AG04450 (cell line): Measurements from ENCODE around the gene IL16. TPM values are rescaled to one million over a fixed set of nuclear protein-coding genes. Genes with fewer than 3 reads are reported as not detected.
A peak's percentile ranks its signal among the peaks of the same experiment; 100 is the strongest.

Source experiments
- CTCF ChIA-PET: fragments of 300-600, 350-600 bp; formaldehyde crosslinking; extraction: SDS; loops from one replicate; lab custom pipeline; 2022; ENCODE audit warnings: antibody characterized with exemption, inconsistent platforms; lab: Charles Lee
- POLR2A ChIA-PET: fragments of 350-600 bp; formaldehyde crosslinking; extraction: SDS; loops from one replicate; lab custom pipeline; 2021; ENCODE audit warnings: antibody characterized with exemption, inconsistent platforms; lab: Yijun Ruan, JAX
- DNase-seq: peaks from one replicate; pipeline ENCODE4 v3.0.0-alpha.2; 2011; ENCODE audit warnings: low read depth, low spot score
- H3K27ac ChIP-seq: one replicate; pipeline ENCODE4 v1.5.1; 2012; ENCODE audit warnings: low read depth, low read length, control low read depth
- H3K27me3 ChIP-seq: one replicate; pipeline ENCODE4 v1.6.0; 2012; ENCODE audit warnings: low read length; ENCODE audit not compliant: control insufficient read depth, insufficient read depth
- H3K4me3 ChIP-seq: 2 replicates; pipeline ENCODE4 v1.5.1; 2011; ENCODE audit warnings: mild to moderate bottlenecking, low read depth, low read length, control low read depth
- H3K9me3 ChIP-seq: 2 replicates; pipeline ENCODE4 v1.5.1; 2012; ENCODE audit warnings: low read length; ENCODE audit not compliant: control insufficient read depth, insufficient read depth
- CTCF ChIP-seq: IDR thresholded peaks from 2 replicates; pipeline ENCODE4 v1.5.1; 2011; ENCODE audit warnings: low read depth, low read length, control low read depth, inconsistent platforms
- polyA plus RNA-seq: library from polyadenylated mRNA; depleted of rRNA; stranded (reverse); fragments of >200 nt; gene quantifications from 2 replicates; pipeline ENCODE4 v1.2.3, GENCODE V29; 2011

IL16 gene
- polyA plus RNA-seq, 1 experiment = 3.8 TPM

- Histone ChIP-seq H3K27ac (no peak overlapping the region), H3K27me3 (no peaks in the 10 kb centered on the region), H3K4me3 (no peak overlapping the region), H3K9me3 (no peaks in the 10 kb centered on the region; the same call in 1 of the 2 replicates)
- POLR2A ChIA-PET = no interaction called here
- no peak for TF ChIP-seq CTCF
- CTCF ChIA-PET = interaction anchor here (1.1 to 1.8 kb wide), 2 partner anchors 52 to 59 kb away, joined by 4 read pairs; no protein-coding TSS in a partner anchor
- no peak for DNase-seq
These were observed 17.3 kb downstream of the IL16 start for GRCh38 chr15:81213982-81214381.

GRCh38 chr15:81215531-81215930, 18.9 kb downstream of the IL16 start:
- POLR2A ChIA-PET = no interaction called here
- H3K4me3 ChIP-seq = no peak overlapping the region
- DNase-seq = no peak
- H3K27ac ChIP-seq = peak overlapping the region; percentile 11
- no peak for TF ChIP-seq CTCF
- no peaks in the 10 kb centered on the region for H3K27me3 ChIP-seq
- CTCF ChIA-PET = interaction anchor here (0.5 to 3.6 kb wide), 4 partner anchors 16 to 60 kb away, joined by 3 to 19 read pairs (median 4); no protein-coding TSS in a partner anchor
- H3K9me3 ChIP-seq = no peaks in the 10 kb centered on the region; the same call in 1 of the 2 replicates

GRCh38 chr15:81215983-81216382, 19.3 kb downstream of the IL16 start:
- Histone ChIP-seq H3K27me3 (no peaks in the 10 kb centered on the region), H3K9me3 (no peaks in the 10 kb centered on the region; the same call in 1 of the 2 replicates), H3K27ac (no peak overlapping the region), H3K4me3 (no peak overlapping the region)
- no peak for TF ChIP-seq CTCF
- ChIA-PET CTCF (interaction anchor here (0.5 to 3.6 kb wide), 4 partner anchors 16 to 50 kb away, joined by 3 to 19 read pairs (median 4); no protein-coding TSS in a partner anchor), POLR2A (no interaction called here)
- DNase-seq = no peak

- H3K9me3 ChIP-seq = no peaks in the 10 kb centered on the region; the same call in 1 of the 2 replicates
- H3K4me3 ChIP-seq = no peak overlapping the region
- no peak for TF ChIP-seq CTCF
- H3K27me3 ChIP-seq = no peaks in the 10 kb centered on the region
- H3K27ac ChIP-seq = no peak overlapping the region
- DNase-seq = no peak
- ChIA-PET CTCF (interaction anchor here (0.6 to 3.6 kb wide), 5 partner anchors 17 to 111 kb away, joined by 3 to 19 read pairs (median 4); no protein-coding TSS in a partner anchor), POLR2A (no interaction called here)
These were observed 19.7 kb downstream of the IL16 start for GRCh38 chr15:81216422-81216821.

- Histone ChIP-seq H3K4me3 (no peak overlapping the region), H3K27ac (no peak overlapping the region), H3K27me3 (peaks cover 2% of the 10 kb centered on the region), H3K9me3 (no peaks in the 10 kb centered on the region)
- no peak for DNase-seq
- CTCF ChIA-PET = interaction anchor here (1.0 to 6.4 kb wide), 2 partner anchors 45 to 230 kb away, joined by 3 to 27 read pairs; no protein-coding TSS in a partner anchor
- TF ChIP-seq CTCF = no peak
- POLR2A ChIA-PET = no interaction called here
These were observed 24.8 kb downstream of the IL16 start for GRCh38 chr15:81221449-81221848.
